Measurements from ENCODE around the gene CD5L.

The CD5L gene

GRCh38 chr1:157870490-157870889 lies 28.9 kb upstream of the CD5L start:
- Histone ChIP-seq H3K79me2 (ENCODE audit: insufficient read depth, low read length) (no peaks in the 10 kb centered on the region), H3K4me1 (ENCODE audit: insufficient read depth, low read length) (no peaks in the 10 kb centered on the region), H3K4me3 (ENCODE audit: low read depth in 1 of 2, low read length in 2 of 2) (no peak overlapping the region), H3K4me2 (ENCODE audit: insufficient read depth, low read length) (no peak overlapping the region), H4K20me1 (ENCODE audit: insufficient read depth, low read length) (no peaks in the 10 kb centered on the region), H3K9ac (ENCODE audit: low read depth, low read length) (no peak overlapping the region), H2AFZ (ENCODE audit: low read depth, low read length) (no peak overlapping the region), H3K27me3 (ENCODE audit: insufficient read depth, low read length, poor library complexity) (peaks cover 22% of the 10 kb centered on the region), H3K36me3 (ENCODE audit: insufficient read depth, low read length) (no peaks in the 10 kb centered on the region), H3K27ac (ENCODE audit: low read length) (no peak overlapping the region), H3K9me3 (ENCODE audit: insufficient read depth, low read length, severe bottlenecking) (no peaks in the 10 kb centered on the region)
- ATAC-seq (ENCODE audit: insufficient read depth, low read depth) (no peak), DNase-seq (no peak)
- no peak for TF ChIP-seq CTCF (IDR thresholded peaks at IDR 0.05; ENCODE audit: borderline replicate concordance, extremely low read depth, low read length, poor library complexity, severe bottlenecking)
- TF ChIP-seq EZH2 (IDR thresholded peaks at IDR 0.05; ENCODE audit: borderline replicate concordance, low read depth, low read length, severe bottlenecking), result no peak

GRCh38 chr1:157868654-157869053 lies 27.0 kb upstream of the CD5L start:
- Histone ChIP-seq H3K4me1 (ENCODE audit: insufficient read depth, low read length) (no peaks in the 10 kb centered on the region), H3K36me3 (ENCODE audit: insufficient read depth, low read length) (no peaks in the 10 kb centered on the region), H3K4me2 (ENCODE audit: insufficient read depth, low read length) (no peak overlapping the region), H3K9ac (ENCODE audit: low read depth, low read length) (no peak overlapping the region), H2AFZ (ENCODE audit: low read depth, low read length) (no peak overlapping the region), H3K4me3 (ENCODE audit: low read depth in 1 of 2, low read length in 2 of 2) (no peak overlapping the region), H4K20me1 (ENCODE audit: insufficient read depth, low read length) (no peaks in the 10 kb centered on the region), H3K9me3 (ENCODE audit: insufficient read depth, low read length, severe bottlenecking) (no peaks in the 10 kb centered on the region), H3K27ac (ENCODE audit: low read length) (no peak overlapping the region), H3K79me2 (ENCODE audit: insufficient read depth, low read length) (no peaks in the 10 kb centered on the region), H3K27me3 (ENCODE audit: insufficient read depth, low read length, poor library complexity) (peaks cover 17% of the 10 kb centered on the region)
- ATAC-seq (ENCODE audit: insufficient read depth, low read depth), result no peak
- TF ChIP-seq EZH2 (IDR thresholded peaks at IDR 0.05; ENCODE audit: borderline replicate concordance, low read depth, low read length, severe bottlenecking), result no peak
- TF ChIP-seq CTCF (IDR thresholded peaks at IDR 0.05; ENCODE audit: borderline replicate concordance, extremely low read depth, low read length, poor library complexity, severe bottlenecking), result no peak
- no peak for DNase-seq

- H3K79me2 ChIP-seq (ENCODE audit: insufficient read depth, low read length), result no peaks in the 10 kb centered on the region
- no peak for TF ChIP-seq EZH2 (IDR thresholded peaks at IDR 0.05; ENCODE audit: borderline replicate concordance, low read depth, low read length, severe bottlenecking)
- TF ChIP-seq CTCF (IDR thresholded peaks at IDR 0.05; ENCODE audit: borderline replicate concordance, extremely low read depth, low read length, poor library complexity, severe bottlenecking), result no peak
- no peak overlapping the region for H3K4me2 ChIP-seq (ENCODE audit: insufficient read depth, low read length)
- no peaks in the 10 kb centered on the region for H3K4me1 ChIP-seq (ENCODE audit: insufficient read depth, low read length)
- no peaks in the 10 kb centered on the region for H3K9me3 ChIP-seq (ENCODE audit: insufficient read depth, low read length, severe bottlenecking)
- no peaks in the 10 kb centered on the region for H4K20me1 ChIP-seq (ENCODE audit: insufficient read depth, low read length)
- H3K27ac ChIP-seq (ENCODE audit: low read length), result no peak overlapping the region
- DNase-seq, result no peak
- no peak overlapping the region for H3K9ac ChIP-seq (ENCODE audit: low read depth, low read length)
- no peaks in the 10 kb centered on the region for H3K36me3 ChIP-seq (ENCODE audit: insufficient read depth, low read length)
- ATAC-seq (ENCODE audit: insufficient read depth, low read depth), result no peak
- H3K27me3 ChIP-seq (ENCODE audit: insufficient read depth, low read length, poor library complexity), result peaks cover 12% of the 10 kb centered on the region
- no peak overlapping the region for H2AFZ ChIP-seq (ENCODE audit: low read depth, low read length)
- no peak overlapping the region for H3K4me3 ChIP-seq (ENCODE audit: low read depth in 1 of 2, low read length in 2 of 2)
Measured at GRCh38 chr1:157862114-157863070, 20.8 kb upstream of the CD5L start.

All from DND-41 (cell line).